Measurements from ENCODE around the gene PRPF38B. TPM values are rescaled to one million over a fixed set of nuclear protein-coding genes. Genes with fewer than 3 reads are reported as not detected.

Gene PRPF38B
- total and polyA plus RNA-seq, 12 donors = 11.2 to 42.7 (median 13.9) TPM

GRCh38 chr1:108716437-108717230 lies 24.5 kb downstream of the PRPF38B start:
- H3K27me3 ChIP-seq = peaks cover 0 to 7% (median 3%) of the 10 kb centered on the region in 7 donors
- intact Hi-C loops (cut with DNase I) = no loop called here
- H3K4me3 ChIP-seq = no peak overlapping the region
- H3K4me1 ChIP-seq = peaks cover 0 to 25% (median 9%) of the 10 kb centered on the region in 9 donors
- no peak overlapping the region for H3K27ac ChIP-seq
- ATAC-seq (peak in 1 of 8 donors; percentile 10), DNase-seq (no peak)
- WGBS, 2 donors = 65 to 77% methylated on average over 2 of the region's 2 CpGs
- no peaks in the 10 kb centered on the region for H3K9me3 ChIP-seq
- no peak for TF ChIP-seq CTCF (IDR thresholded peaks at IDR 0.05)
- H3K36me3 ChIP-seq = no peaks in the 10 kb centered on the region

GRCh38 chr1:108717774-108718316 lies 25.7 kb downstream of the PRPF38B start:
- no peak for ATAC-seq
- Histone ChIP-seq H3K27me3 (peaks cover 0 to 2% (median 0%) of the 10 kb centered on the region in 7 donors), H3K4me3 (no peak overlapping the region), H3K27ac (no peak overlapping the region), H3K36me3 (no peaks in the 10 kb centered on the region), H3K4me1 (peaks cover 0 to 25% (median 9%) of the 10 kb centered on the region in 9 donors), H3K9me3 (no peaks in the 10 kb centered on the region)
- whole genome bisulfite sequencing, 2 donors = 94 to 95% methylated on average over 9 of the region's 9 CpGs
- no peak for TF ChIP-seq CTCF (IDR thresholded peaks at IDR 0.05)
- no peak for DNase-seq
- intact Hi-C loops (cut with DNase I) = no loop called here

- Histone ChIP-seq H3K36me3 (no peaks in the 10 kb centered on the region), H3K4me1 (peaks cover 0 to 25% (median 9%) of the 10 kb centered on the region in 9 donors), H3K9me3 (no peaks in the 10 kb centered on the region), H3K27ac (peak overlapping the region in 1 of 10 donors; percentile 46), H3K27me3 (no peaks in the 10 kb centered on the region), H3K4me3 (no peak overlapping the region)
- DNase-seq (no peak), ATAC-seq (peak in 1 of 8 donors; percentile 22)
- no peak for TF ChIP-seq CTCF (IDR thresholded peaks at IDR 0.05)
- WGBS, 2 donors = 35 to 44% methylated on average over 6 of the region's 6 CpGs
- intact Hi-C loops (cut with DNase I) = no loop called here
Observed at GRCh38 chr1:108718927-108719655, 27.0 kb downstream of the PRPF38B start.

GRCh38 chr1:108719656-108720435 lies 27.7 kb downstream of the PRPF38B start:
- TF ChIP-seq CTCF (IDR thresholded peaks at IDR 0.05) = no peak
- 59 to 66% methylated on average over 8 of the region's 8 CpGs for WGBS, 2 donors
- H3K4me3 ChIP-seq = no peak overlapping the region
- H3K9me3 ChIP-seq = no peaks in the 10 kb centered on the region
- H3K27ac ChIP-seq = peak overlapping the region in 2 of 10 donors; percentile 11 to 46
- H3K4me1 ChIP-seq = peaks cover 0 to 25% (median 9%) of the 10 kb centered on the region in 9 donors
- DNase-seq = no peak
- H3K27me3 ChIP-seq = no peaks in the 10 kb centered on the region
- intact Hi-C loops (cut with DNase I) = no loop called here
- peak in 3 of 8 donors; percentile 28 to 80 (median 34) for ATAC-seq
- H3K36me3 ChIP-seq = no peaks in the 10 kb centered on the region
